ENCODE results near the gene GID4. TPM values are rescaled to one million over a fixed set of nuclear protein-coding genes. Genes with fewer than 3 reads are reported as not detected.

GID4 gene
- total RNA-seq, result 8.9 and 9.2 TPM in 2 replicates

GRCh38 chr17:18038861-18039534 lies at the start of gene GID4, which contains the start of gene ATPAF2:
Gene GID4 (plus strand): TSS chr17:18039408. CDS start chr17:18039465, 57 bp downstream.
Gene ATPAF2 (minus strand): TSS chr17:18039168. CDS start chr17:18039013, 155 bp downstream.

GRCh38 chr17:18087610-18088491 lies 48.6 kb downstream of the GID4 start, which contains the start of gene DRG2:
Gene DRG2 (plus strand): TSS chr17:18087948. CDS start chr17:18088024, 76 bp downstream.

GRCh38 chr17:18108401-18109312 lies 69.4 kb downstream of the GID4 start, which contains the start of gene MYO15A:
Gene MYO15A (plus strand): TSS chr17:18108756. CDS start chr17:18118801, 10,045 bp downstream.

Other genes starting within 250 kb of the GID4 start
- gene SREBF1, start 202.4 kb upstream of the GID4 start, total RNA-seq, result 300 and 327 TPM in 2 replicates
- gene TOM1L2, start 67.0 kb upstream of the GID4 start, total RNA-seq, result 56.9 and 58.0 TPM in 2 replicates
- gene DRC3, start 66.5 kb upstream of the GID4 start, total RNA-seq, result 0.21 TPM in 1 of 2 replicates, not detected in the other
- gene ATPAF2, start 240 bp upstream of the GID4 start, total RNA-seq, result 11.6 and 15.6 TPM in 2 replicates
- 38.4 and 42.7 TPM in 2 replicates for gene DRG2, start 48.5 kb downstream of the GID4 start, total RNA-seq
- 0.21 TPM in 1 of 2 replicates, not detected in the other for gene MYO15A, start 69.3 kb downstream of the GID4 start, total RNA-seq
- 74.3 and 101 TPM in 2 replicates for gene ALKBH5, start 144.4 kb downstream of the GID4 start, total RNA-seq
- gene LLGL1, start 186.2 kb downstream of the GID4 start, total RNA-seq, result 36.0 and 44.9 TPM in 2 replicates
- gene FLII, start 219.3 kb downstream of the GID4 start, total RNA-seq, result 275 and 343 TPM in 2 replicates
- 13.2 and 14.1 TPM in 2 replicates for gene MIEF2, start 221.3 kb downstream of the GID4 start, total RNA-seq